Testis (tissue), 2 donors: ENCODE measurements around the gene MINDY2.

Experiments
- POLR2A ChIP-seq: fragments of 450-650 bp; IDR thresholded peaks from one replicate; pipeline ENCODE4 v1.6.1; 2017; ENCODE audit warnings: antibody characterized with exemption, mild to moderate bottlenecking, moderate library complexity
- TF ChIP-seq, protein P1 (sequence below), 3 experiments: fragments of 450-650 bp in 2 of 3; fragments of 200-600 bp in 1 of 3; sonication (generic) in 1 of 3; IDR thresholded peaks; one replicate each; pipeline ENCODE4 v1.5.1; 2016 to 2019; ENCODE audit warnings: antibody characterized with exemption in 3 of 3, mild to moderate bottlenecking in 2 of 3, moderate library complexity in 1 of 3

DNA sequence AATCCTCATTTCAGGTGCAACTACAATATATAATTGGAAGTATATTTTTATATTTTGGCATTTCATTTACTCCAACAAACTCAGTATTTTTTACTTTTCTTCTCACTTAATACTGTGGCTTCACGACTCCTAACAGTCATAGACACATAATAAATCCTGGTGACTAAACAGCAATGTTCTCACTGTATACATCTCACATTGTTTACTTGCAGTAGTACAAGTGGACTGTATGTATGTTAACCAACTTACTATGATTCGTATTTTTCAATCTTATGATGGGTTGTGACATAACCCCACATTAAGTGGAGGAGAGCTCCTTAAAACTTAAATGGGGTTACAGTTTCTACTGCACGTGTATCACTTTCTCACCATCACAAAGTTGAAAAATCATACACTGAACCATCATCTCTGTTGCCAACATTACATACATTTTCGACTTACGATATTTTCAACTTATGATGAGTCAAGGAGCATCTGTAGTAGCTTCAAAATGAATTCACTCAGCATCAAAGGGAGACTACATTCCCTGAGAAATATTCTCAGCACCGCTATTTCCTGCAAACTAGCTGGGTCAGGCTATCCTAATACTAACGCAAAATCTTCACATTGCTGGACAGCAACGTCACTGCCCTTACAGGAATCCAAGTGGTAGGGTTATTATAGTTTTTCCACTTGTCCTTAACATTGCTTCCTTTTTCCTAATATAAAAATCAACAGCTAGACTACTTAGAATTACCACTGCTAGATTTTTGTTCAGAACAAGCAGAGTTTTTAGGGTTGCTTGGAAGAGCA, 28.9 kb upstream of the MINDY2 start:
- TF ChIP-seq, protein P1, sequence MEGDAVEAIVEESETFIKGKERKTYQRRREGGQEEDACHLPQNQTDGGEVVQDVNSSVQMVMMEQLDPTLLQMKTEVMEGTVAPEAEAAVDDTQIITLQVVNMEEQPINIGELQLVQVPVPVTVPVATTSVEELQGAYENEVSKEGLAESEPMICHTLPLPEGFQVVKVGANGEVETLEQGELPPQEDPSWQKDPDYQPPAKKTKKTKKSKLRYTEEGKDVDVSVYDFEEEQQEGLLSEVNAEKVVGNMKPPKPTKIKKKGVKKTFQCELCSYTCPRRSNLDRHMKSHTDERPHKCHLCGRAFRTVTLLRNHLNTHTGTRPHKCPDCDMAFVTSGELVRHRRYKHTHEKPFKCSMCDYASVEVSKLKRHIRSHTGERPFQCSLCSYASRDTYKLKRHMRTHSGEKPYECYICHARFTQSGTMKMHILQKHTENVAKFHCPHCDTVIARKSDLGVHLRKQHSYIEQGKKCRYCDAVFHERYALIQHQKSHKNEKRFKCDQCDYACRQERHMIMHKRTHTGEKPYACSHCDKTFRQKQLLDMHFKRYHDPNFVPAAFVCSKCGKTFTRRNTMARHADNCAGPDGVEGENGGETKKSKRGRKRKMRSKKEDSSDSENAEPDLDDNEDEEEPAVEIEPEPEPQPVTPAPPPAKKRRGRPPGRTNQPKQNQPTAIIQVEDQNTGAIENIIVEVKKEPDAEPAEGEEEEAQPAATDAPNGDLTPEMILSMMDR (IDR thresholded peaks at IDR 0.05), result no peak
- TF ChIP-seq POLR2A, result no peak
